ENCODE results near the gene SHMT1.
"Not testable (repeated sequence)": the region's sequence is repeated elsewhere in the genome, so short reads cannot be mapped to it uniquely, and the experiment has no call there.

Gene SHMT1

DNA sequence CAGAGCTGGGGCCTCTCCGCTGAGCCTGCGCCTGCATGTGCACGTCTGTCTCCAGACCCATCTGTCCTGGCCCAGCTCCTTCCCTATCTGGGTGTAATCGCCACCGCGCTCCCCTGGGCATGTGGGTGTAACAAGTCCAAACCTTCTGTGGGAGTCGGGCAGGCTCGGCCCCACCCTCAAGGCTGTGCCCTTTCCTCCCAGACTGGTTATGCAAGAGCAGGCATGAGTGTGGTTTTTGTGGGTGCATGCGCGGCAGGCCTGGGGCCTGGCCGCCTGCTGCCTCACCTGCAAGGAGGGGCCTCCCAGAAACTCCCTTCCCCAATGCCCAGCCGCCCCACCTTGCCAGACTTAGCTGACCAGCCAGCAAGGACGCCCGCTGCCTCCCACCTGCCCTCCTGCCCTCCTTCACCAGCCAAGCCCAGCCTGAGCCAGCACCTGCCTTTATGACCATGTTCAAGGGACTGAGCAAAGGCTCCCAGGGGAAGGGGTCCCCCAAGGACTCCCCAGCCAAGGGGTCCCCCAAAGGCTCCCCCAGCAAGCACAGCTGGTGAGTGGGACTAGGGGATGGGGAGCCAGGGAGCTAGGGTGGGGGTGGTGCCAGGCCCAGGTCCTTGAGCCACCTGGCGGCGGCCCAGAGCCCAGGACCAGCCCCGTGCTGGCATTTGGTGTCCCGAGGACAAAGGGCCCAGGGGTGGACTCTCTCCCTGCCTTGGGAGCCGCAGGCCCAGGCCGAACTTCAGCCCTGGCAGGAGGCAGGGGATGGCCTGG is 14.3 kb upstream of the SHMT1 start, which contains the start of gene EVPLL:
EVPLL (plus strand) TSS at position 342 of the 768 bp plus-strand sequence. CDS start 3,160 bp downstream, outside the sequence.
- peak; percentile 48 for DNase-seq

DNA sequence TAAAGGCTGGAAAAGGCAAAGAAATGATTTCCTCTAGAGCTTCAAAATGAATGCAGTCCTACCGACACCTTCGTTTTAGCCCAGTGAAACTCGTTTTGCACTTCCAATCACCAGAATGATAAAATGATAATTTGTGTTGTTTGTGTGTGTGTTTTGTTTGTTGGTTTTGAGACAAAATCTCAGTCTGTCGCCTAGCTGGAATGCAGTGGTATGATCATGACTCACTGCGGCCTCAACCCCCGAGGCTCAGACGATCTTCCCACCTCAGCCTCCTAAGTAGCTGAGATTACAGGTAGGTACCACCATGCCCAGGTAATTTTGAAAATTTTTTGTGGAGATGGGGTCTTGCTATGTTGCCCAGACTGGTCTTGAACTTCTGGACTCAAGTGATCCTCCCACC is 10.9 kb upstream of the SHMT1 start:
- no peak for DNase-seq

DNA sequence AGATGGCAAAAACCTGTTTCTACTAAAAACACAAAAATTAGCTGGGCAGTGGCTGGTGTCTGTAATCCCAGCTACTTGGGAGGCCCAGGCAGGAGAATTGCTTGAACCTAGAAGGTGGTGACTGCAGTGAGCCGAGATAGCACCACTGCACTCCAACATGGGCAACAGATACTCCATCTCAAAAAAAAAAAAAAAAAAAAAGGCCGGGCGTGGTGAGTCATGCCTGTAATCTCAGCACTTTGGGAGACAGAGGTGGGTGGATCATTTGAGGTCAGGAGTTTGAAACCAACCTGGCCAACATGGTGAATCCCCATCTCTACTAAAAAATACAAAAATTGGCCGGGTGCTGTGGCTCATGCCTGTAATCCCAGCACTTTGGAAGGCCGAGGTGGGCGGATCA is 9.8 kb upstream of the SHMT1 start:
- DNase-seq = not testable (repeated sequence)

DNA sequence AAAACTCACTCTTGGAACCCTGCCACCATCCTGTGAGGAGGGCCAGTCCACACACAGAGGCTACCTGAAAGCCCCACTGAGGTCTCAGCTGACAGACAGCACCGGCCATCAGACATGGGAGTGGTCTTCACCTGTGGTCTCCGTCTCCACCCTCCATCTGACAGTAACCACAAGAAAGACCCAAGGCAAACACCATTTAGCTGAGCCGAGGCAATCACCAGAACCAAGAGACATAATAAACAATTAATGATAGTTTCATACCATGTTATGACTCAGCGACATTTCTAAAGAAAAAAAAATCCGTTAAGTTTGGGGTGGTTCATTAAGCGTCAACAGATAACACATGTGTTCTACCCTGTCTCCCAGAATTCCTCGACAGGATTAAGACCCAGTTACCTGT is 8.1 kb upstream of the SHMT1 start:
- no peak for DNase-seq

DNA sequence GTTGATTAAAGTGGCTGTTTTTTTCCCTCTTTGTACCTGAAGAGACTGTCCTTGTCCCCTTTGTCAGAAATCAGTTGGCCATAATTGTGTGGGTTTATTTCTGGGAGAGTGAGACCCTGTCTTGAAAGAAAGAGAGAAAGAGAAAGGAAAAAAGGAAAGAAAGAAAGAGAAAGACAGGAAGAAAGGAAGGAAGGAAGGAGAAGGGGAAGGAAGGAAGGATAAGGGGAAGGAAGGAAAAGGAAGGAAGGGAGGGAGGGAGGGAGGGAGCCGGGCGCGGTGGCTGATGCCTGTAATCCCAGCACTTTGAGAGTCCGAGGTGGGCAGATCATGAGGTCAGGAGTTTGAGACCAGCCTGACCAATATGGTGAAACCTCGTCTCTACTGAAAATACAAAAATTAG is 7.4 kb upstream of the SHMT1 start:
- no peak for DNase-seq

DNA sequence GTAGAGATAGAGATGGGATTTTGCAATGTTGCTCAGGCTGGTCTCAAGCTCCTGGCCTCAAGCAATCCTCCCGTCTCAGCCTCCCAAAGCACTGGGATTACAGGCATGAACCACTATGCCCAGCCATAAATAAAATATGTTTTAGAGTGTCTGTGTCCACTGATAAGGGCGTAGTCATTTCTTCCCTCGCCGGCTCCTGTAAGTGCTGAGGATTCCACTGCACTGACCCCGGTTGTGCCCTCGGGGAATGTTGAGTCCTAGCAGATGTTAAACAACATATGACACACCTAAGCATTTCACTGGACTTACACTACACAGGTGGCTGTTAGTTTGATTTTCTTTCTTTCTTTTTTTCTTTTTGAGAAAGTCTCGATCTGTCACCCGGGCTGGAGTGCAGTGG is 5.6 kb upstream of the SHMT1 start:
- DNase-seq = no peak

DNA sequence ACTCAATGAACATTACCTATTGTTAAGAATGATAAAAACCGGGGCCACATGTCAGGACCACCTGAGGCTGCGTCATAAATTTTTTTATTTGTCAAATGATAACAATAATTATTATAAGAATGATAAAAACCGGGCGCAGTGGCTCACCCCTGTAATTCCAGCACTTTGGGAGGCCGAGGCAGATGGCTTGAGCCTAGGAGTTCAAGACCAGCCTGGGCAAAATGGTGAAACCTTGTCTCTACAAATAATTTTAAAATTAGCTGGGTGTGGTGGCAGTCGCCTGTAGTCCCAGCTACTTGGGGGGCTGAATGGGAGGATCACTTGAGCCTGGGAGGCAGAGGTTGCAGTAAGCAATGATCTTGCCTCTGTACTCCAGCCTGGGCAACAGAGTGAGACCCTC is 816 bp upstream of the SHMT1 start:
- no peak for DNase-seq

DNA sequence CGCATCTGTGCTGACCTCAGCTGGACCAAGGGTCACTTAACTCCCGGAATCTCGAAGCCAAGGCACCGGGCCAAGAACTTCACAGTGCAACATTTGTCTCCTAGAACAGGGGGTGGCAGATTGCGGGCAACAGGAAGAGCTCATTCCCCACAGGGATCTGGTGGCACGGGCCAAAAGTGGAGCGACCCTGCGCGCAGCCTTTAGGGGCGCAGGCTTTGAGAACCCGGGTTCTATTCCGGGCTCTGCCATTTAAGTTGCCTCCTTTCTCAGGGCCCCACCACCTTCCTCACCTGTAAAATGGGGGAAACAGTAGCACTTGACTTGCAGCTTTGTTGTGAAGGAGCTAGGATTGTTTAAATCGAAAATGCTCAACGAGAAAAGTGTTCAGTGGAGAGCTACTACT is 651 bp downstream of the SHMT1 start:
- DNase-seq = no peak

DNA sequence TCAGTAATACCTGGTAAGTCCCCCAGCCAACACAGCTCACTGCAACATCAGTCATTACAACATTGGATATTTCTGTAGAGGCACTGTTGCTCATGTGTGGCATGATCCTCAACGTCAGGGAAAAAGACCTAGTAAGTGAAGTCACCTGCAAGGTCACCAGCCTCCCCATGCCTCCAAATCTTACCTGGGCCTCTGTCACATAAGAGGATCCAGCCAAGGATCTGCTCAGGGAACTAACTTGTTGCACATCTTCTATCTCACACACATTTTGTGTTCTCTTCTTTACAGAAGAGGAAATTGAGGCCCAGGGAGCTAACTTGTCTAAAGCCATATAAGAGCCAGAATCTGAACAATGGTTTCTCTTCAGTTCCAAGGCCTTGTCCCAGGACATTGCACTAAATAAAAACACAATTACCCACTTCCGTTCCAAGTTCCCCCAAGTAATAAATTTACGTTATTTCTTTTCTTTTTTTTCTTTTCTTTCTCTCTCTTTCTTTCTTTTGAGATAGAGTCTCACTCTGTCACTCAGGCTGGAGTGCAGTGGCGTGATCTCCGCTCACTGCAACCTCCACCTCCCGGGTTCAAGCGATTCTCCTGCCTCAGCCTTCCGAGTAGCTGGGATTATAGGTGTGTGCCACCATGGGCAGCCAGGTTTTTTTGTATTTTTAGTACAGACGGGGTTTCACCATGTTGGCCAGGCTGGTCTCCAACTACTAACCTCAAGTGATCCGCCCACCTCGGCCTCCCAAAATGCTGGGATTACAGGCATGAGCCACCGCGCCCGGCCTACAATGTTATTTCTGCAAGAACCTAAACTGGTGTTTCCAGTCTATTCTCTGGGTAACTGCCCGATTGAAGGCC is 1.3 kb downstream of the SHMT1 start:
- DNase-seq = no peak

DNA sequence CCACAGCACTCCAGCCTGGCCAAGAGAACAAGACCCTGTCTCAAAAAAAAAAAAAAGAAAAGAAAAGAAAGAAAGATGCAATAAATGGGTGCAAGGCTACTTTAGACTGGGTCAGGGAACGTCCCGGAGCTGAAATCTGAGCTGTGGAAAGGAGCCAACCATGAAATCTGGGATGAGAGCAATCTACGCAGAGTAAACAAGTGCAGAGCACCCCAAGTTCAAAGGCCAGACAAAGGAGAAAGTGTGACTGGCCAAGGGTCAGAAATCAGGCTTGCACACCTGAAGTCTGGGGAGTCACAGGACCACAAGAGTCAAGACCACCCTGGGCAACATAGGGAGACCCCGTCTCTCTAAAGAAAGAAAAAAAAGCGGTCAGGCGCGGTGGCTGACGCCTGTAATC is 2.8 kb downstream of the SHMT1 start:
- DNase-seq = no peak

DNA sequence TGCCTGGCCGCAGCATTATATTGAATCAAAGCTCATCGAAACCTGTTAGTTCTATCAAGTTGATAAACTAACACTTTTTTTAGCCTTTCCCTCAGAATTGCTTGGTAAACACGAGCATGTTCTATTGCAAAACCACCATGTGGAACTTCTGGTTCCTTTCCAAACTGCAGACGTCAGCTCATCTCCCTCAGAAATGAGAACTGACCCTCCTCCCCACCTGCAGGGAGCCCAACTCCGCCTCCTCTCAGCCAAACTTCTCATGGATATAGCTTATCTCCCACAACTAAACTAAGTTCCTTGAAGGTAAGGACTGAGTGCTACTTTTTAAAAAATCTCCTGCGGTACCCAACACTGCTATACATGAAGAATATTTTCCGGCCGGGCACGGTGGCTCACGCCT is 6.7 kb downstream of the SHMT1 start:
- no peak for DNase-seq

DNA sequence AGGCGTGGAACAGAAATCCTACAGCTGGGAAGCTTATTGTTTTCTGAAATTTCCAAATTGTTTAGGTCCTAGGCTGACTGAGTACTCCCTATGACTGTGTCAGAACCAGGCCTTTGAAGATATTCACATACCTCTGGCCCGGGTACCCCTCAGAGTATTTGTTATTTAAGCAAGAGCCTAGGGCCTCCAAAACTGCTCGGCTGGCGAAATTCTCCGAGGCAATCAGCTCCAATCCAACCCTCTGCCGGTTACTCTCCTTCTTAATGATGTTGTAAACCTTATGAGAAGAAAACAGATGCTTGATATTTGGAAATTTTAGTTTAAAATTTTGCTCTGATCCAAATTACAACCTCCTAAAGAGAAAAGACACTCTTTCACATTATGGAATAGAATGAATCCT is 9.8 kb downstream of the SHMT1 start:
- DNase-seq = no peak

DNA sequence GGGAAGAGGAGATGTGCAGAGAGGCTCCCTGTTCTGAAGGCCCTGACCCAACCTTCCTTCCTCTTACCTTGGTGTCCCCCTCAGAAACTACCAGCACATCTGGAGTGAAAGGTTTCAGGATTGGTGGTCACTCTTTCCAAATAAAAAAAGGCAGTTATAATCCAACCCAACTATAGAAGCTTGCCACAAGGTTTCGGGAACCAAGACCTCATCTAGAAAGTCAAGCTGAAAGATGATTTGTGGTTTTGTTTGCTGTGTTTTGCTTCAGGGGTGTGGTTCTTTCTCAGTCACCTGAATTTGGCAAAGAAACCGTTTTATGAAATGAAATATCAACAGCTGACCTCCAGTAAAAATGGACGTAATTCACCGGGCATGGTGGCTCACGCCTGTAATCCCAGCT is 19.3 kb downstream of the SHMT1 start:
- no peak for DNase-seq

DNA sequence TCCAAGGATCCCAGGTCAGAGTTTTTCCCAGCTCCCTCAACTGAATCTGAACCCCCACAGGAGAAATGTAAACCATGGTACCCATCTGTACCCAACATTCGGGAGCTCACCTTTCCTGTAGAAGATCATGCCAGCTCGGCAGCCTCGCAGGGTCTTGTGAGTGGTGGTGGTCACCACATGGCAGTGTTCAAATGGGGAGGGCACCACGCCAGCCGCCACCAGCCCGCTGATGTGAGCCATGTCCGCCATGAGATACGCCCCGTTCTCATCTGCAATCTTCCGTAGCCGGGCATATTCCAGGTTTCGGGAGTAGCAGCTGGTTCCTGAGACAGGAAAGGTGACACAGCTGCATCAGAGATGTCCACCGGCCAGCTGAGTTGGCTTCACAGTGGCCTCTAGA is 23.4 kb downstream of the SHMT1 start:
- no peak for DNase-seq

DNA sequence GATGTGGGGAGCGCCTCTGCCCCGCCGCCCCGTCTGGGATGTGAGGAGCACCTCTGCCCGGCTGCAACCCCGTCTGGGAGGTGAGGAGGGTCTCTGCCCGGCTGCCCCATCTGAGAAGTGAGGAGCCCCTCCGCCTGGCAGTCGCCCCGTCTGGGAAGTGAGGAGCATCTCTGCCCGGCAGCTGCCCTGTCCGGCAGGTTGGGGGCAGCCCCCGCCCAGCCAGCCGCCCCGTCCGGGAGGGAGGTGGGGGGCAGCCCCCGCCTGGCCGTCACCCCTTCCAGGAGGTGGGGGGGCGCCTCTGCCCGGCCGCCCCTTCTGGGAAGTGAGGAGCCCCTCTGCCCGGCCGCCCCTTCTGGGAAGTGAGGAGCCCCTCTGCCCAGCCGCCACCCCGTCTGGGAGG is 25.2 kb downstream of the SHMT1 start:
- not testable (repeated sequence) for DNase-seq

DNA sequence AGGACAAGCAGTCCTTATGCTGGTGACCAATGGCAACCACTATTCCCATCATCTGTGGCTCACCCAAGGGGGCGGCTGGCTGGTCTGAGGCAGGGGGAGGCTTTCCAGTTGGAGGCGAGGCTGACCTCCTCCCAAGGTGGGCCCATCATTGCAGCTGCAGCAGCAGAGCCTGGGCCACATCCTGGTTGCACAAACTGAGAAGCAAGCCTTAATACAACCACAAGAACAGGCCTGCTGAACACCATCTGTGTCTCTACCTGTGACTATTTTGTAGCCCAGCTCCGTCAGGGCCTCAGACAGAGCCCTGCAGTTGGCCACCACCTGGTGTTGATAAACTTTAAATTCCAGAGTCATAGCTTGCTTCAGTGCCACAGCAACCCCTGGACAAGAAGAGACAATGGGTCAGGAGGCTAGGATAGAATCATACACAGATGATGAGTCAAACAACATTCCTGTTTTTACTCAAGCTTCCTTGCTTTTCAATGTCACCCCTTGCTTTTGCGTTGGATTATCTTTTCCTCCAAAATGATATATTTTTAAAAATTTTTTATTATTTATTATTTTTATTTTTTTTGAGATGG is 30.4 kb downstream of the SHMT1 start:
- DNase-seq = no peak

DNA sequence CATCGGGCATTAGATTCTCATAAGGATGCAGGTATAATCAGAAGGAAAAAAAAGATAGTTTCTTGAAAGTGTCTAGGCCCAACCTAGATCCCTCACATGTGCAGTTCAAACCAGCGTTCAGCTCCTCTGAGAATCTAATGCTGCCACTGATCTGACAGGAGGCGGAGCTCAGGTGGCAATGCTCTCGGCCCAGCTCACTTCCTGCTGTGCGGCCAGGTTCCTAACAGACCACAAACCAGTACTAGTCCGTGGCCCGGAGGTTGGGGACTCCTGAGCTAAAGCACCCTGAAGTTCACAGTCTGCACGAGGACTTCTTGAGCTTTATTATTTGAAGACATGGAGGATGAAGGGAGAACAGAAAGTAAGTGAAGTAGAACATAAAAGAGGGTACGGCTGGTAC is 31.5 kb downstream of the SHMT1 start:
- DNase-seq = no peak

DNA sequence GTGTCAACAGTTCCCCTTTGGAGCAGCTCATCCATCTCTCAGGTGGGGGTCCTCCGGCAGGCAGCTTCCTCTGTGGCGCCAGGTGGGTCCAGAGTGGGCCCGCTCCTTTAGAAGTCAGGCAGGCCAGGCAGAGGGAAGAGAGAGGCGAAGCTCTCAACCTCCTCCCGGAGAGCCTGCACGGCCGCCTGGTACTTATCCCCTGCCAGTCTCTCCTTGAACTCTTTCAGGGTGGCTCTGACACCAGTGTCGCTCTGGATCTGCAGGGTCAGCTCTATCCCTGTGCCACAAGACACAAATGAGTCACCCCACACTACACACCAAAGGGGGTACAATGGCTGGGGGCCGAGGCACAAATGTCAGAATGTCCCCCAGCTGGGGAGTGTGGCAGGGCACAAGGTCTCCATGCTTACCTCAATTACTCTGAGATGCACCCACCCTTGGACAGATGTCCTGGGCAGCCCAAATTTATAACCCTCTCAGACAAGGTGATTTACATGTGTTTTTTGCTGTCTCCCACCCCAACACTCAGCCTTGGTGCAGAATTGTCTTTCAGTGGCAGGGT is 34.6 kb downstream of the SHMT1 start:
- no peak for DNase-seq

DNA sequence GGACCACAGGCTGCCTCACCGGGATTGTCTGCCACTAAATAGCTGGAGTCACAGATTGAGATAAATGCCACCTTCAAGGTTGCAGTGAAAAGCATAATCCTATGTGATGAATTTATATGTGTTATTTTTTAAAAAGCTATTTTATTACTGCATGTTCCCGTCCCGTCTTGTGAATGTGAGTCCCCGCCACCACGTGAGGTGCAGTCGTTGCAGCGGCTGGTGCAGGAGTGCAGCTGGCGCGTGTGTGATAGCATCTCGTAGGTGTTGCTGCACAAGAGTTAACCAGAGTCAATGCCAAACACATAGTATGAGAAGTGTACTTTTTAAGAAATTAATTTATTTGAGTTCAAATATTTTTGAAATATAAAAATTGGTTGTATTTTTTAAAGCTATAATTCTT is 35.8 kb downstream of the SHMT1 start:
- no peak for DNase-seq

DNA sequence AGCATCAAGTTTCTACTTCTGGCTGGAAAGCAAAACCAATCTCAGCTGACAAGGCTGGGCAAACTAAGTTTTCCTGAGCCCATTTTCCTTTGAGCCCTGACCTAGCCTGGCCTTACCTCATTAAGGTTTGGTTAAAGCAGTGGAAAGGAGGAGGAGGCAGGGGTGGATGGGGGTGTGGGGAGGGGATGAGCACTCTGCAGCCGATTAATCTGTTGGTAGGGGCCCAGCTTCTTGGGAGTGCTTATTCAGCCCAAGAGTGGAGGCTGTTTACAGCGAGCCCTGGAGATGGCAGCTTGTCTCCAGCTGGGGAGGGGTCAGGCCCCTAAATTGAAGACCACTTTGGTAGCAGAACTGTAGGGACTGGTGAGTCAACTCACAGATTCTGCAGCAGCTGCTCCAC is 36.3 kb downstream of the SHMT1 start:
- DNase-seq = no peak

DNA sequence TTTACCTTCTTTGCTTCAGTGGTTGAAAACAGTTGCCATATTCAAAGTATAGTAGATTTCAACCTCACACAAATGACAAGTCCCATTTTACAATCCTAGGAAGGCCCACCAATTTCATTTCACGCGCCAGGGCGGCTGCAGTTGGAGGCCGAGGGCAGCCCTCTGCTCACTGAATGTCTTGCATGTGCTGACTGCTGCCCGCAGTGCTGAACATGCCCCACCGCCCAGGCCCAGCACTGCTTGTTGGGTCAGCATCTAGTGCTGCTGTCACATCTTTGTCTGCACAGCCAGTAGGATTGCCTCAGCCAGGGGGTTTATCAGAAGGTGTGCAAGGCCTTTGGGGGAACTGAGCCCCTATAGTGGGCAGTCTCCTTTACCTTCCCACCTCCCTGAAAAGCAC is 36.8 kb downstream of the SHMT1 start:
- no peak for DNase-seq

DNA sequence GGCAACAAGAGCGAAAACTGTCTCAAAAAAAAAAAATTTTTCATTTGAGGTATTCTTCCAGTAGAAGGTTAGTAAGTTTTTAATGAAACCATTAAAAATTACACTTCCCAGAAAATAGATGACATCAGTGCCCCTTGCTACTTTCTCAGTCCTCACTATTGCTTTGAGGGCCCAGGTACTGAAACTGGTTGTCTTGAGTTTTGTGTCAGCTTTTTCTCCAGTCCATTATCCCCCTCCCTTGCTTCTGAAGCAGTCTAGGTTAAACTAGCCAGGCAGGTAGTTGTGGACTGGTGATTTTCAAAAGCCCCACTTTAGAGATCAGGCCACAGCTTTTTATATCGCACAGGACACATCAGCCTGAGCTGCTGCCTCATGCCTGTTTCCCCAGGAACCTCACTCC is 37.3 kb downstream of the SHMT1 start:
- no peak for DNase-seq

Measured in CD4-positive, alpha-beta T cell treated with Interleukin-15 for 1 hour (primary cell).